HG02798 (cell line): ENCODE results near the gene GNA15.

Experiments
- ATAC-seq: cut with Tn5 transposase; IDR thresholded peaks from one replicate; pipeline ENCODE4 v1.9.1; 2021; ENCODE audit warnings: mild to moderate bottlenecking; ENCODE audit not compliant: unreplicated experiment, poor library complexity

The GNA15 gene

GRCh38 chr19:3105641-3106508, 30.0 kb upstream of the GNA15 start:
- ATAC-seq: no peak

GRCh38 chr19:3106509-3107141, 29.2 kb upstream of the GNA15 start:
- ATAC-seq: no peak

- ATAC-seq: no peak
Observed at GRCh38 chr19:3107658-3108057, 28.2 kb upstream of the GNA15 start.

- peak; percentile 46 for ATAC-seq
Observed at GRCh38 chr19:3108775-3109174, 27.1 kb upstream of the GNA15 start.

- ATAC-seq: no peak
Observed at GRCh38 chr19:3109491-3109890, 26.3 kb upstream of the GNA15 start.

- no peak for ATAC-seq
Observed at GRCh38 chr19:3110126-3110825, 25.6 kb upstream of the GNA15 start.

GRCh38 chr19:3111586-3112247, 24.1 kb upstream of the GNA15 start:
- ATAC-seq: no peak

- ATAC-seq: no peak
Observed at GRCh38 chr19:3112375-3113099, 23.3 kb upstream of the GNA15 start.

GRCh38 chr19:3113100-3114017, 22.5 kb upstream of the GNA15 start:
- no peak for ATAC-seq

GRCh38 chr19:3114018-3114726, 21.7 kb upstream of the GNA15 start:
- ATAC-seq: no peak

- ATAC-seq: no peak
Observed at GRCh38 chr19:3114811-3115210, 21.0 kb upstream of the GNA15 start.

- no peak for ATAC-seq
Observed at GRCh38 chr19:3115411-3115810, 20.4 kb upstream of the GNA15 start.

- ATAC-seq: no peak
Observed at GRCh38 chr19:3115916-3116602, 19.8 kb upstream of the GNA15 start.

GRCh38 chr19:3116621-3117020, 19.2 kb upstream of the GNA15 start:
- no peak for ATAC-seq

GRCh38 chr19:3117716-3118115, 18.1 kb upstream of the GNA15 start:
- no peak for ATAC-seq

- ATAC-seq: no peak
Observed at GRCh38 chr19:3118232-3119070, 17.4 kb upstream of the GNA15 start.

GRCh38 chr19:3119071-3119595, 16.7 kb upstream of the GNA15 start:
- no peak for ATAC-seq
